Measurements from ENCODE around the gene TMC1. TPM values are rescaled to one million over a fixed set of nuclear protein-coding genes. Genes with fewer than 3 reads are reported as not detected.

TMC1 gene
- total RNA-seq, 1 experiment from 2014 or later = 0.36 TPM

DNA sequence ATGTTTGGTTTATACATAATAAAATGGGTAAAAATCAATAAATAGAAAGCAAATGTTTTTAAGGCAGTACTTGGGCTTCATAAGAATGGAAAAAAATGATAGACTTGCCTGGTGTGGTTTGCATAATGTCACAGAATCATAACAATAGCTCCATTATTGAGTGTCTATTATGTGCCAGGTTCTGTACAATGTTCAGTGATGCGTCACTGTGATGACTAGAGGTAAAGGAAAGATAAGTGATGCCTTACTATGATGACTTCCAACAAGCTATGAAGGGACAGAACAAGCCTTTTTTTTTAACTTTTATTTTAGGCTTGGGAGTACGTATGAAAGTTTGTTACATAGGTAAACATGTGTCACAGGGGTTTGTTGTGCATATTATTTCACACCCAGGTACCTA is 128.8 kb downstream of the TMC1 start:
- Histone ChIP-seq H3K27me3 (ENCODE audit: control insufficient read depth, insufficient read depth, low read length) (no peaks in the 10 kb centered on the region), H3K27ac (ENCODE audit: low read length) (no peak overlapping the region), H3K4me1 (ENCODE audit: control insufficient read depth, insufficient read depth, low read length) (no peaks in the 10 kb centered on the region), H3K4me3 (ENCODE audit: low read depth in 2 of 2, low read length in 2 of 2) (no peak overlapping the region), H3K36me3 (ENCODE audit: control insufficient read depth, insufficient read depth, low read length) (no peaks in the 10 kb centered on the region), H3K9me3 (ENCODE audit: control insufficient read depth, insufficient read depth, low read depth, low read length) (no peaks in the 10 kb centered on the region)
- TF ChIP-seq POLR2AphosphoS5 (IDR thresholded peaks at IDR 0.05; ENCODE audit: low read depth, low read length) (no peak), SIN3A (IDR thresholded peaks at IDR 0.05; ENCODE audit: borderline replicate concordance, insufficient read depth, low read depth, low read length) (no peak), TCF7L2 (IDR thresholded peaks at IDR 0.05; ENCODE audit: low read depth, low read length) (no peak)
- TF ChIP-seq, protein P1, sequence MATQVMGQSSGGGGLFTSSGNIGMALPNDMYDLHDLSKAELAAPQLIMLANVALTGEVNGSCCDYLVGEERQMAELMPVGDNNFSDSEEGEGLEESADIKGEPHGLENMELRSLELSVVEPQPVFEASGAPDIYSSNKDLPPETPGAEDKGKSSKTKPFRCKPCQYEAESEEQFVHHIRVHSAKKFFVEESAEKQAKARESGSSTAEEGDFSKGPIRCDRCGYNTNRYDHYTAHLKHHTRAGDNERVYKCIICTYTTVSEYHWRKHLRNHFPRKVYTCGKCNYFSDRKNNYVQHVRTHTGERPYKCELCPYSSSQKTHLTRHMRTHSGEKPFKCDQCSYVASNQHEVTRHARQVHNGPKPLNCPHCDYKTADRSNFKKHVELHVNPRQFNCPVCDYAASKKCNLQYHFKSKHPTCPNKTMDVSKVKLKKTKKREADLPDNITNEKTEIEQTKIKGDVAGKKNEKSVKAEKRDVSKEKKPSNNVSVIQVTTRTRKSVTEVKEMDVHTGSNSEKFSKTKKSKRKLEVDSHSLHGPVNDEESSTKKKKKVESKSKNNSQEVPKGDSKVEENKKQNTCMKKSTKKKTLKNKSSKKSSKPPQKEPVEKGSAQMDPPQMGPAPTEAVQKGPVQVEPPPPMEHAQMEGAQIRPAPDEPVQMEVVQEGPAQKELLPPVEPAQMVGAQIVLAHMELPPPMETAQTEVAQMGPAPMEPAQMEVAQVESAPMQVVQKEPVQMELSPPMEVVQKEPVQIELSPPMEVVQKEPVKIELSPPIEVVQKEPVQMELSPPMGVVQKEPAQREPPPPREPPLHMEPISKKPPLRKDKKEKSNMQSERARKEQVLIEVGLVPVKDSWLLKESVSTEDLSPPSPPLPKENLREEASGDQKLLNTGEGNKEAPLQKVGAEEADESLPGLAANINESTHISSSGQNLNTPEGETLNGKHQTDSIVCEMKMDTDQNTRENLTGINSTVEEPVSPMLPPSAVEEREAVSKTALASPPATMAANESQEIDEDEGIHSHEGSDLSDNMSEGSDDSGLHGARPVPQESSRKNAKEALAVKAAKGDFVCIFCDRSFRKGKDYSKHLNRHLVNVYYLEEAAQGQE (IDR thresholded peaks at IDR 0.05; ENCODE audit: insufficient read depth in 1 of 2, low read depth in 2 of 2, low read length in 1 of 2) = no peak
- TF ChIP-seq, protein P2, sequence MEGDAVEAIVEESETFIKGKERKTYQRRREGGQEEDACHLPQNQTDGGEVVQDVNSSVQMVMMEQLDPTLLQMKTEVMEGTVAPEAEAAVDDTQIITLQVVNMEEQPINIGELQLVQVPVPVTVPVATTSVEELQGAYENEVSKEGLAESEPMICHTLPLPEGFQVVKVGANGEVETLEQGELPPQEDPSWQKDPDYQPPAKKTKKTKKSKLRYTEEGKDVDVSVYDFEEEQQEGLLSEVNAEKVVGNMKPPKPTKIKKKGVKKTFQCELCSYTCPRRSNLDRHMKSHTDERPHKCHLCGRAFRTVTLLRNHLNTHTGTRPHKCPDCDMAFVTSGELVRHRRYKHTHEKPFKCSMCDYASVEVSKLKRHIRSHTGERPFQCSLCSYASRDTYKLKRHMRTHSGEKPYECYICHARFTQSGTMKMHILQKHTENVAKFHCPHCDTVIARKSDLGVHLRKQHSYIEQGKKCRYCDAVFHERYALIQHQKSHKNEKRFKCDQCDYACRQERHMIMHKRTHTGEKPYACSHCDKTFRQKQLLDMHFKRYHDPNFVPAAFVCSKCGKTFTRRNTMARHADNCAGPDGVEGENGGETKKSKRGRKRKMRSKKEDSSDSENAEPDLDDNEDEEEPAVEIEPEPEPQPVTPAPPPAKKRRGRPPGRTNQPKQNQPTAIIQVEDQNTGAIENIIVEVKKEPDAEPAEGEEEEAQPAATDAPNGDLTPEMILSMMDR (IDR thresholded peaks at IDR 0.05) = no peak
- ATAC-seq (no peak), DNase-seq (ENCODE audit: low read depth, low spot score) (no peak)
- ChIA-PET CTCF (no interaction called here), POLR2A (no interaction called here)
- intact Hi-C loops (cut with micrococcal nuclease; ENCODE audit: unreplicated experiment) = no loop called here
- BruUV-seq (replicated peaks) = no TSS peak
- in situ Hi-C loops (cut with HindIII; ENCODE audit: low pct_unique_long_range_greater_than_20kb, low sequenced_read_pairs) = no loop called here

DNA sequence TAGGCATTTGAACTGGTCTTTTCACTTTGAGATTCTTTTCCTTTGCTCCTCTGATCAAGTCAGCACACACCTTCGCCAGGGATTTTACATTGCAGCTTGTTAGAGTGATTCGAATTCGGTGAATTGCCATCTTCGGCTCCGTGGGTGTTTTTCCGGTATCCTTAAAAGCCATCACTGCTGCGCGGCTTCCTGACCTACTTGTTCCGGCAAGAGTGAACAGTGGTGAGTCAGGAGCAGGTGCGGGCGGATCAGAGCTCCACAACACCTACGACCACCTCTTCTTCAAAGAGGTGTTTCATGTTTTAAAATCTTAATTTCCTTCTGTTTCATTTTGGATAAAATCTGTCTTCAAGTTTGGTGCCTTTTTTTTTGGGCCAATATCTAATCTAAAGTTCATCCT is 134.6 kb downstream of the TMC1 start:
- POLR2A ChIA-PET = no interaction called here
- intact Hi-C loops (cut with micrococcal nuclease; ENCODE audit: unreplicated experiment) = no loop called here
- no TSS peak for BruUV-seq (replicated peaks)
- no peaks in the 10 kb centered on the region for H3K4me1 ChIP-seq (ENCODE audit: control insufficient read depth, insufficient read depth, low read length)
- no peak overlapping the region for H3K27ac ChIP-seq (ENCODE audit: low read length)
- no peak for TF ChIP-seq TCF7L2 (IDR thresholded peaks at IDR 0.05; ENCODE audit: low read depth, low read length)
- TF ChIP-seq POLR2AphosphoS5 (IDR thresholded peaks at IDR 0.05; ENCODE audit: low read depth, low read length) = no peak
- TF ChIP-seq, protein P1 (IDR thresholded peaks at IDR 0.05; ENCODE audit: insufficient read depth in 1 of 2, low read depth in 2 of 2, low read length in 1 of 2) = no peak
- TF ChIP-seq SIN3A (IDR thresholded peaks at IDR 0.05; ENCODE audit: borderline replicate concordance, insufficient read depth, low read depth, low read length) = no peak
- TF ChIP-seq, protein P2 (IDR thresholded peaks at IDR 0.05) = no peak
- H3K36me3 ChIP-seq (ENCODE audit: control insufficient read depth, insufficient read depth, low read length) = no peaks in the 10 kb centered on the region
- DNase-seq (ENCODE audit: low read depth, low spot score) = no peak
- ATAC-seq = no peak
- no peaks in the 10 kb centered on the region for H3K27me3 ChIP-seq (ENCODE audit: control insufficient read depth, insufficient read depth, low read length)
- in situ Hi-C loops (cut with HindIII; ENCODE audit: low pct_unique_long_range_greater_than_20kb, low sequenced_read_pairs) = no loop called here
- CTCF ChIA-PET = no interaction called here
- no peak overlapping the region for H3K4me3 ChIP-seq (ENCODE audit: low read depth in 2 of 2, low read length in 2 of 2)
- no peaks in the 10 kb centered on the region for H3K9me3 ChIP-seq (ENCODE audit: control insufficient read depth, insufficient read depth, low read depth, low read length)

Measured in Panc1 (cell line).